Heart right ventricle (tissue), 16 donors: ENCODE results near the gene EGFL6. TPM values are rescaled to one million over a fixed set of nuclear protein-coding genes. Genes with fewer than 3 reads are reported as not detected.
A peak's percentile ranks its signal among the peaks of the same experiment; 100 is the strongest.
"Not testable (repeated sequence)": the region's sequence is repeated elsewhere in the genome, so short reads cannot be mapped to it uniquely, and the experiment has no call there.

Experiments used
- ATAC-seq, 8 donors: fragments of 200-7000 bp; cut with Tn5 transposase; one replicate each; pipeline ENCODE4 v1.9.1; 2020; ENCODE audit warnings: mild to moderate bottlenecking in 8 of 8, moderate library complexity in 8 of 8, moderate number of reproducible peaks in 1 of 8
- DNase-seq, 2 donors: peaks; one replicate each; pipeline ENCODE4 v3.0.0-alpha.2; 2020
- H3K27ac ChIP-seq, 10 donors: fragments of 200-600 bp; sonication (generic) in 2 of 10; one replicate each; pipeline versions ENCODE4 v1.5.0 to v1.8.0; 2020 to 2022; ENCODE audit warnings: mild to moderate bottlenecking in 3 of 10
- H3K27me3 ChIP-seq, 7 donors: fragments of 200-600 bp; one replicate each; pipeline ENCODE4 v1.8.0; 2021 to 2022; ENCODE audit warnings: mild to moderate bottlenecking in 2 of 7
- H3K36me3 ChIP-seq, 9 donors: fragments of 200-600 bp; sonication (generic) in 1 of 9; one replicate each; pipeline versions ENCODE4 v1.5.0 to v1.8.0; 2020 to 2022; ENCODE audit warnings: mild to moderate bottlenecking in 2 of 9
- H3K4me1 ChIP-seq, 9 donors: fragments of 200-600 bp; sonication (generic) in 1 of 9; one replicate each; pipeline versions ENCODE4 v1.5.0 to v1.8.0; 2020 to 2022; ENCODE audit warnings: mild to moderate bottlenecking in 4 of 9
- H3K4me3 ChIP-seq, 10 donors: fragments of 200-600 bp; sonication (generic) in 2 of 10; one replicate each; pipeline versions ENCODE4 v1.5.0 to v1.8.0; 2020 to 2022; ENCODE audit warnings: mild to moderate bottlenecking in 7 of 10, moderate library complexity in 2 of 10
- H3K9me3 ChIP-seq, 11 donors: fragments of 200-600 bp in 10 of 11; sonication (generic) in 2 of 11; one replicate each; pipeline versions ENCODE4 v1.5.0 to v1.8.0; 2013 to 2022; ENCODE audit warnings: mild to moderate bottlenecking in 2 of 11, control low read depth in 1 of 11, moderate library complexity in 1 of 11
- CTCF ChIP-seq, 9 donors: fragments of 200-600 bp; sonication (generic) in 2 of 9; IDR thresholded peaks; one replicate each; pipeline versions ENCODE4 v1.5.0 to v1.8.0; 2021 to 2022; ENCODE audit warnings: antibody characterized with exemption in 9 of 9, mild to moderate bottlenecking in 5 of 9, moderate library complexity in 1 of 9
- WGBS, 2 donors: extraction: QIAGEN DNeasy Blood & Tissue Kit; methylation state at CpG; one replicate each; pipeline ENCODE4 v1.1.7; 2013; ENCODE audit warnings: inconsistent platforms in 1 of 2; 5-methylcytosine and 5-hydroxymethylcytosine counted together
- intact Hi-C, 10 donors: fragments of 100-400 bp; cut with DNase I; formaldehyde crosslinking; loops; one replicate each; pipeline versions ENCODE4 v1.11.1 to v1.14.2; 2022
- polyA plus RNA-seq, 2 donors: library from polyadenylated mRNA; stranded (reverse); fragments of 200-250 nt; gene quantifications; one replicate each; pipeline ENCODE4 v1.2.3, GENCODE V29; 2013
- total RNA-seq, 10 donors: library from RNA; stranded (reverse); fragmentation: NEBNext Ultra II Directional in 3 of 10; extraction: Animal tissue kit (Norgen Biotek cat#: 25700) in 3 of 10; gene quantifications; one replicate each; pipeline versions ENCODE4 v1.2.1 to v1.2.4, GENCODE V29; 2021 to 2023
- donor health status: Arrhythmogenic right ventricular cardiomyopathy.
- donor health status: ischemic (EF 13 %, LVEDD 7.1; RV severe dilation, severe dysfunction).
- donor health status: healthy with polysubstance abuse.
- donor health status: DM: no; HTN: yes; CAD: no.
- donor health status: DM: no; HTN: no; CAD: no.
- donor health status: ischemic (EF 25% LVEDD 6.9; RV normal size, moderate dysfunction).
- donor health status: ischemic (EF 25% LVEDD 5.7; RV mildly dilated, moderate dysfunction).
- donor health status: healthy.
- donor health status: DM: yes; HTN: yes; CAD: no.
- donor health status: Ischemic cardiomyopathy.
- donor health status: ischemic (EF 35%, LVEDD 5.7; RV mildly dilated, moderate dysfunction).
- donor health status: nonischemic (EF 11% LVEDD 7.7; RV severe dilation, severe dysfunction).
- donor health status: DM: yes; HTN: yes; CAD: no.
- donor health status: PGD.
- donor health status: ischemic (EF 29% LVEDD 5.4; RV normal size, mild dysfunction).
- donor health status: nonischemic (EF 23%, LVEDD 6.1; RV moderate dilation, normal function).

Gene EGFL6
- total and polyA plus RNA-seq, 12 donors: 0.11 TPM; not detected in 11

DNA sequence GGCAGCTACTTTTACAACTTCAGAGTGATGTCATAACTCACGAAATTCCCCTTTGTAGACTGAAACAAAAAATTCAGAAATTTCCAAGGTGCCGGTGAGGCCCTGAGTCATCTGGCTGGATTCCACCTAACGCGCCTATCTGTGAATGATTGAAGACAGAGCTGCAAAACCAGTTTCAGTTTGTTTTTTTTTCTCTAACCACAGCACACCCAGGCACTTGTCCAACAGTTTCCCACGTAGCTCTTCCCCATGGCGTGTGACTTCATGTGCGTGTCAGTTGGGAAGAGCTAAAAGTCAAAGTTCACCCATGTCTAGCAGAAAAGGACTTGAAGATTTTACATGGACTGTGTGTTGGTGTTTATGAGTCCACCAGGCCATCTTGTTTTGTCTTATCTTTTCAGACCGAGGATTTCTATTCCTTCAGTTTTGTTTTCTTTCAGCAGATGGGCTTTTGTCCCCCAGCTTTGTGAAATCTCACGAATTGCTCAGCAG lies 99.9 kb downstream of the EGFL6 start:
- Histone ChIP-seq H3K4me1 (peaks cover 0 to 14% (median 0%) of the 10 kb centered on the region in 9 donors), H3K4me3 (no peak overlapping the region), H3K27me3 (peaks cover 0 to 30% (median 0%) of the 10 kb centered on the region in 7 donors), H3K9me3 (no peaks in the 10 kb centered on the region), H3K27ac (peak overlapping the region in 8 of 10 donors; percentile 10 to 64 (median 54)), H3K36me3 (peaks cover 0 to 15% (median 0%) of the 10 kb centered on the region in 9 donors)
- intact Hi-C loops: loop anchor here in 2 of 10 donors (5.0 to 10.0 kb wide), 2 partner anchors 63 to 76 kb away; partner anchors contain the start of genes OFD1 (in 1 of the 2) and TRAPPC2 (in 1 of the 2)
- TF ChIP-seq CTCF (IDR thresholded peaks at IDR 0.05): no peak
- DNase-seq (peak in 1 of 2 donors; percentile 59), ATAC-seq (peak in 7 of 8 donors; percentile 67 to 91 (median 85))
- 19 to 35% methylated on average over 9 of the region's 9 CpGs for WGBS, 2 donors

DNA sequence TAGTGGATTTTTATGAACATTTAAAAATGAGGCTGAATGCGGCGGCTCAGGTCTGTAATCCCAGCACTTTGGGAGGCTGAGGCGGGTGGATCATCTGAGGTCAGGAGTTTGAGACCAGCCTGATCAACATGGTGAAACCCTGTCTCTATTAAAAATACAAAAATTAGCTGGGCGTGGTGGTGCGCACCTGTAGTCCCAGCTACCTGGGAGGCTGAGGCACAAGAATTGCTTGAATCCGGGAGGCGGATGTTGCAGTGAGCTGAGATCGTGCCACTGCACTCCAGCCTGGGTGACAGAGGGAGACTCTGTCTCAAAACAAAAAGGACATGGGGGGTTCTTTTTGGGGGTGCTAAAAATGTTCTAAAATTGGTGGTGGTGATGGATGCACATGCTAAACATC lies 100.4 kb downstream of the EGFL6 start:
- H3K4me3 ChIP-seq, H3K9me3 ChIP-seq, DNase-seq, H3K4me1 ChIP-seq, ATAC-seq: not testable (repeated sequence)
- peaks cover 0 to 30% (median 0%) of the 10 kb centered on the region in 7 donors for H3K27me3 ChIP-seq
- peak overlapping the region in 8 of 10 donors; percentile 10 to 64 (median 54) for H3K27ac ChIP-seq
- intact Hi-C loops: loop anchor here in 2 of 10 donors (5.0 to 10.0 kb wide), 2 partner anchors 63 to 75 kb away; partner anchors contain the start of genes OFD1 (in 1 of the 2) and TRAPPC2 (in 1 of the 2)
- H3K36me3 ChIP-seq: peaks cover 0 to 11% (median 0%) of the 10 kb centered on the region in 9 donors
- 97% methylated on average over 8 of the region's 8 CpGs for WGBS, 2 donors

- no peak overlapping the region for H3K27ac ChIP-seq
- 96 to 100% methylated on average over 5 of the region's 5 CpGs for WGBS, 2 donors
- peaks cover 0 to 9% (median 0%) of the 10 kb centered on the region in 9 donors for H3K4me1 ChIP-seq
- H3K27me3 ChIP-seq: peaks cover 0 to 30% (median 0%) of the 10 kb centered on the region in 7 donors
- no peak overlapping the region for H3K4me3 ChIP-seq
- ATAC-seq (no peak), DNase-seq (no peak)
- no peak for TF ChIP-seq CTCF (IDR thresholded peaks at IDR 0.05)
- peaks cover 0 to 8% (median 0%) of the 10 kb centered on the region in 9 donors for H3K36me3 ChIP-seq
- intact Hi-C loops: no loop called here
- no peaks in the 10 kb centered on the region for H3K9me3 ChIP-seq
These were observed 100.8 kb downstream of the EGFL6 start for GRCh38 chrX:13670197-13670596.

- peaks cover 0 to 25% (median 0%) of the 10 kb centered on the region in 7 donors for H3K27me3 ChIP-seq
- no peak overlapping the region for H3K27ac ChIP-seq
- no peak for DNase-seq
- peaks cover 0 to 4% (median 0%) of the 10 kb centered on the region in 9 donors for H3K36me3 ChIP-seq
- H3K9me3 ChIP-seq: no peaks in the 10 kb centered on the region
- intact Hi-C loops: no loop called here
- no peak for TF ChIP-seq CTCF (IDR thresholded peaks at IDR 0.05)
- H3K4me3 ChIP-seq: no peak overlapping the region
- ATAC-seq: no peak
- H3K4me1 ChIP-seq: peaks cover 0 to 9% (median 0%) of the 10 kb centered on the region in 9 donors
These were observed 103.6 kb downstream of the EGFL6 start for GRCh38 chrX:13673016-13673415.

DNA sequence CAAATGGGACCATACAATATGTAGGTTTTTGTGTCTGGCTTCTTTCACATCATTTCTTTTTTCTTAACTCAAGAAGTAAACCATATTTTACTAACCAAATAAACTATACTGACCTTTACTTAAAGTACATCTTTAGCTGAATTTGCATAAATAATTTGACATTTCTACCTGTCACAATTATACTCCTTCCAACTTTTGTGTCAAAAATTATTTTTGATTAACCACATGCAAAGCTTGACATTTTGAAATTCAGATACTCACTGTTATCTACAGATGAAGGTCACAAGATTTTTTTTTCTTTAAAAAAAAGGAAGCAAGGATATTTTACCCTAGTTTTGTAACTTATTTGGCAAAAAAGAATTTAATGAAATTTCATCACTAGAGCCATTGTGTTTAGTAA lies 107.5 kb downstream of the EGFL6 start:
- Histone ChIP-seq H3K27me3 (no peaks in the 10 kb centered on the region), H3K4me1 (no peaks in the 10 kb centered on the region), H3K9me3 (no peaks in the 10 kb centered on the region), H3K4me3 (no peak overlapping the region), H3K36me3 (no peaks in the 10 kb centered on the region), H3K27ac (no peak overlapping the region)
- DNase-seq (no peak), ATAC-seq (no peak)
- no peak for TF ChIP-seq CTCF (IDR thresholded peaks at IDR 0.05)
- intact Hi-C loops: no loop called here

DNA sequence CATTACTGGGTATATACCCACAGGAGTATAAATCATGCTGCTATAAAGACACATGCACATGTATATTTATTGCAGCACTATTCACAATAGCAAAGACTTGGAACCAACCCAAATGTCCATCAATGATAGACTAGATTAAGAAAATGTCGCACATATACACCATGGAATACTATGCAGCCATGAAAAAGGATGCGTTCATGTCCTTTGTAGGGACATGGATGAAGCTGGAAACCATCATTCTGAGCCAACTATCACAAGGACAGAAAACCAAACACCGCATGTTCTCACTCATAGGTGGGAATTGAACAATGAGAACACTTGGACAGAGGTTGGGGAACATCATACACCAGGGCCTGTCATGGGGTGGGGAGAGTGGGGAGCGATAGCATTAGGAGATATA lies 110.3 kb downstream of the EGFL6 start:
- H3K4me3 ChIP-seq, H3K27me3 ChIP-seq, DNase-seq, ATAC-seq, H3K36me3 ChIP-seq, H3K4me1 ChIP-seq, intact Hi-C loops, H3K27ac ChIP-seq, H3K9me3 ChIP-seq: not testable (repeated sequence)
- WGBS, 2 donors: 97 to 99% methylated on average over 3 to 4 of the region's 4 CpGs
